GM08714 (cell line): ENCODE results near the gene SELENON.

Experiments used
- H3K4me3 ChIP-seq: fragments of 200-500 bp; sonication (Bioruptor generic); 2 replicates; pipeline ENCODE4 v1.5.1; 2014; ENCODE audit warnings: mild to moderate bottlenecking, low read length, inconsistent platforms
- ZNF274 ChIP-seq: IDR thresholded peaks from 2 replicates; pipeline ENCODE4 v1.6.1; 2012; ENCODE audit warnings: mild to moderate bottlenecking, low read depth, low read length

Gene SELENON, protein sequence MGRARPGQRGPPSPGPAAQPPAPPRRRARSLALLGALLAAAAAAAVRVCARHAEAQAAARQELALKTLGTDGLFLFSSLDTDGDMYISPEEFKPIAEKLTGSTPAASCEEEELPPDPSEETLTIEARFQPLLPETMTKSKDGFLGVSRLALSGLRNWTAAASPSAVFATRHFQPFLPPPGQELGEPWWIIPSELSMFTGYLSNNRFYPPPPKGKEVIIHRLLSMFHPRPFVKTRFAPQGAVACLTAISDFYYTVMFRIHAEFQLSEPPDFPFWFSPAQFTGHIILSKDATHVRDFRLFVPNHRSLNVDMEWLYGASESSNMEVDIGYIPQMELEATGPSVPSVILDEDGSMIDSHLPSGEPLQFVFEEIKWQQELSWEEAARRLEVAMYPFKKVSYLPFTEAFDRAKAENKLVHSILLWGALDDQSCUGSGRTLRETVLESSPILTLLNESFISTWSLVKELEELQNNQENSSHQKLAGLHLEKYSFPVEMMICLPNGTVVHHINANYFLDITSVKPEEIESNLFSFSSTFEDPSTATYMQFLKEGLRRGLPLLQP

GRCh38 chr1:25799935-25800702 is at the start of gene SELENON:
SELENON (plus strand) TSS chr1:25800193; CDS start chr1:25800231, 38 bp downstream.
- TF ChIP-seq ZNF274 = no peak
- peak within 1 kb of the TSS; percentile 51; the same call in 1 of the 2 replicates for H3K4me3 ChIP-seq

DNA sequence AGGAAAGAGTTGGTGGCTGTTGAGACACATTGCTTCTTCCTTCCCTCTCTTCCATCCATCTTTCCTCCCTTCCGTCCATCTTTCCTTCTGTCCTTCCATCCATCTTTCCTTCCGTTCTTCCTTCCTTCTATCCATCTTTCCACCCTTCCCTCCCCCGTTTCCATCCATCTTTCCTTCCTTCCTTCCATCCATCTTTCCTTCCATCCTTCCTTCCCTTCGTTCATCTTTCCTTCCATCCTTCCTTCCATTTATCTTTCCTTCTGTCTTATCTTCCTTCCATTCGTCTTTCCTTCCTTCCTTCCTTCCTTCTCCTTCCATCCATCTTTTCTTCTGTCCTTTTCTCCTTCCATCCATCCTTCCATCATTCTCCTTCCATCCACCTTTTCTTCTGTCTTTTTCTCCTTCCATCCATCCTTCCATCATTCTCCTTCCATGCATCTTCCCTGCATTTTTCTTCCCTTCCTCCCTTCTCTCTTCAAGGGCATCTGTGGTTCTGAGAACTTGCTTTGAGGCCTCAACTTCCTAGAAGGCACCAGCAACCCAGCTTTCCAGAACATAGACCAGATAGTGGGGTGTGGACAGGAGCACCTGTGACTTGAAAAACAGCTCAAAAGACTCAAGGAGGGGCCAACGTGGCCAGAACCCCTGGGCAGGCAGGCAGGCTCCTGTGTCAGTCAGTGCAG is 48.9 kb upstream of the SELENON start:
- H3K4me3 ChIP-seq = no peak overlapping the region
- no peak for TF ChIP-seq ZNF274

DNA sequence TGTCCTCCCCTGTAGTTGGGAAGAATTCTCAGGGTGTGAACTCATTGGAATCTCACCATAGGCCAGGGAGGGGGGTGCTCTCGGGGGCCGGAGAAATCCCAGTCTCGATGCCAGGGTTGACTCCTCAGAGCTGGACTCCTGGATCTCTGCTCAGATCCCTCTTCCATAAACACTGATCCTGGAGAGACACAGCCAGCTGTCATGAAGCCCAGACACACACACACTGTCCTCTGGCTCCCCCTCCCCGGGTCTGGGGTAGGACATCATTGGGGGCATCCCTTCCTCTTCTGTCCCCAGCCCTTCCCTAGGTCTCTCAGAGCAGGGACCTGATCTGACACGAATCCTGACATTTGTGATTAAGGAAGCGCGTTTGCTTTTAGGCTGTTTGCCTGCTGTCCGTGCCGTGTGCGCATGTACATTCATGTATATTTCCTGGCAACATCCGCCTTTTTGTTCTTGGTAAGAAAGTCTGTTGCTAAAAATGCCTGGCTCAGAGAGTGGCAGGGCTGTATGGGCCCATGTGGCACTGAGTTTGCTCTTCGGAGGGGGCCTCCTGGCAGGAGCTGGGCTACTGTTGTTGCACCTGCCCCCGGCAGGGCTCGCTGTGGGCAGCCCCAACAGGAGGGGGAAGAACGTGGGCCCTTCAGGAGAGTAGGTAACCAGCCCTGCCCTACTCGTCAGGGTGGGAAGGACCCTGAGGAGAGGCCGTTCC is 45.4 kb upstream of the SELENON start:
- TF ChIP-seq ZNF274 = no peak
- H3K4me3 ChIP-seq = no peak overlapping the region

DNA sequence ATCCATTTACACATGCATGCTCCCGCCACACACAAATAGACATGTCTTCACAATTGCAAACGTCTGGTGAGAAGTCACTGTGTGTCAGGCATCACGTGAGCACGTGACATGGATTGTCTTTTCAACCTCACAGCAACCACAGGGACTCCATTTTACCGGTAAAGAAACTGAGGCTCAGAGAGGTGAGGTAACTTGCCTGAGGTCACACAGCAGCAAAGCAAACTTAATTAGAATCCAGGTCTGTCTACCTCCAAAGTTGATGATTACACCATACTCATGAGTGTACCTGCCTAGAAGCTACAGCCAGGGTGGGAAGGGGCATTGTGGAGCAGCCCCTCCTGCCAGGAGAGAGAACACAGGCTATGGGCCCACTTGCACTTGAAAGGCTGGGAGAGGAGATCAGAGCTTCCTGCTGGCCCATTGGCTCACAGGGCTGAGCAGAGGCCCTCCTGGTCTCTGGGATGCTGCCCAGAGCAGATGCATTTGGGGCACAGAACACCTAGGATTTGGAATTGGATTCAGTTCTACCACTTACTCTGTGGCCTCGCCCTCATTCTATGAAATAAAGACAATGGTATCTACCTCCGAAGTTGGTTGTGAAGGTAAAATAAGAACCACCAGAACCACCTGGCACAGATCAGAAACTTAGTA is 44.4 kb upstream of the SELENON start:
- H3K4me3 ChIP-seq = no peak overlapping the region
- no peak for TF ChIP-seq ZNF274

- no peak overlapping the region for H3K4me3 ChIP-seq
- TF ChIP-seq ZNF274 = no peak
These were observed 43.8 kb upstream of the SELENON start for GRCh38 chr1:25756215-25756614.

DNA sequence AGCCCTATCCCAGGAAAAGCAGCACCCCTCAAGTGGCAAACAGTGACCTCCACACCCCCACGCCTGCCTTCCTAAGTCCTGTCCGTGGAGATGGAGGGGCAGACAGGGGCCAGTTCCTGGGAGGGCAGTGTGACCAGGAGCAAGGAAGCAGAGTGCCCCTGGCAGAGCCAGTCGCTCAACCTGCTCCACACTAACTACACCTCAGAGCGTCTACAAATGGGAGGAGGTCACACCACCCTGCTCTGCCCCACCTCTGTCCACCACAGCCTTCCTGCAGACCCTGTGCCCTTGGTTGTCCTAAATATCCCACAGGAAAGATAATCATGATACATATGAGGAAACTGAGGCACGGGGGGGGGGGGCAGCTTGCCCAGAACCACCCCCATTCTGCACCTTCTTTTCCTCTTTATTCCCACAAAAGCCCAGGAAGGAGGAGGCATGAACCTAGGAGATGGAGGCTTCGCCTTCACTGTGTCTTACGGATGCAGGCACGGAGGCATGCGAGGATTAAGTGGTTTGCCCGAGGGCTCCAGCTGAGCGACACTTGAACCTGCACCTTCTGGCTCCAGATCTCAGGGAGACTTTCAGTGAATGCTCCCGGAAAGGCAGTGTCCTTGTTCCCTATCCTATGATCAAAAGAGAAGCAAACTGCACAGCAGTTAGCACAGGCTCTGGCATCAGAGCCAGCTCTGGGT is 42.7 kb upstream of the SELENON start:
- H3K4me3 ChIP-seq = no peak overlapping the region
- TF ChIP-seq ZNF274 = no peak

DNA sequence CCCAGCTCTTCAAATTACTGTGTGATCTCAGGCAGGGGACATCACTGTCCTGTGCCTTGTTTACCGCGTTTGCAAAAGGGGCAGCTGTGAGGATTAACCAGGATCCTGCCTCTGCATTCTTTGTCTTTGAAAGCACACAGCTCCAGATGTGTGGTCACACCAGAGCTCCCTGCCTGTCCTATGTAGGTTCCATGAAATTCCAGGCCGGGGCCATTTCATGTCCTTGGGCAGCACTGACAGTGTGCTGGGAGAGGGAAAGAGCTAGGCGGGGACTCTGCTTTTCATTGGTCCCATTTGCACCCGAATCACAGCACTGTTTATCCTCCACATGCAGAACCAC is 42.2 kb upstream of the SELENON start:
- H3K4me3 ChIP-seq = no peak overlapping the region
- TF ChIP-seq ZNF274 = no peak

DNA sequence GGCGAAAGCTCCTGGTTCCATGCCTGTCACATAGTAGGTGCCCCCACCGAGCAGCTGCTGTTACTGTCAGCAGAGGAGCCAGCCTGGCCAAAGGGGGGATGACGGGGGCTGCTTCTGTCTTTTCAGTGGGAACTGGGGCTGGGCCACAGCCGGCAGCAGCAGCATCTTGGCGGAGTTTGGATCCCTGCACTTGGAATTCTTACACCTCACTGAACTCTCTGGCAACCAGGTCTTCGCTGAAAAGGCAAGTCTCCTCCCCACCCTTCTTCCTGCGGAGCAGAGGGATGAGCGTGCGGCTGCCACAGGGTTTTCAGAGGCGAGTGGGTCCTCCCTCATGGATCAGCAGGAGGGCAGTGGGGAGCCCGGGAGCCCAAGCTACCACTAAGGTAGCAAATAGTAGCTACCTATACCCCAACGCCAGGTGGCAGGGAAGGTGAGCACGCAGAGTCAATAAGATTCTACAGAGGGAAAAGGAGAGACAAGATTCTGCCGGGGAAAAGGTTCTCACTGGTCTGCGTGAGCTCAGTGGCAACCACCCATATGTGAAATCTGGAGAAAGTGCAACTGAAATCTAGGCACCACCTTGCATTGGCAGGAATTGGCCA is 41.4 kb upstream of the SELENON start:
- no peak for TF ChIP-seq ZNF274

GRCh38 chr1:25760122-25760719 is 39.8 kb upstream of the SELENON start:
- no peak for TF ChIP-seq ZNF274
- H3K4me3 ChIP-seq = no peak overlapping the region

More for the DNA sequence above, 41.4 kb upstream of the SELENON start:
- H3K4me3 ChIP-seq = no peak overlapping the region

DNA sequence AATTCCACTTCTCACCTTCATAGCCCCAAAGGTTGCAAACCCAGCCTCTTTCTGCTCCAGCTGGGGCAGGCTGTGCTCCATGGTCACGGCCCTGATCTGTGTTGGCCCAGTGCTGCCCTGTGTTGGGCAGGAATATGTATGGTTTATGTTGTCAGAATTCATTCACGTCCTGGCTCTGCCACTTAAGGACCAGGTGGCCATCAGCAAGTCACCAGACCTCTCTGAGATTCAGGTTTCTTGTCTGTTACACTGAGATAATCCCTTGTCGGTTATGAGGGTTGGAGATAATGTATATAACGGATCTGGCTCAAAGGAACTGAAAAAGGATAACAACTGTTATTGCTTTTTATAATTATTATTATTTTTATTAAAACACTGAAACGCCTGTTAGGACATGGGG is 39.1 kb upstream of the SELENON start:
- no peak for TF ChIP-seq ZNF274
- no peak overlapping the region for H3K4me3 ChIP-seq

GRCh38 chr1:25763493-25763892 is 36.5 kb upstream of the SELENON start:
- H3K4me3 ChIP-seq = no peak overlapping the region
- no peak for TF ChIP-seq ZNF274
